Measurements from ENCODE around the gene RPL41. TPM values are rescaled to one million over a fixed set of nuclear protein-coding genes. Genes with fewer than 3 reads are reported as not detected.

RPL41 gene
- total and polyA plus RNA-seq, 10 of the 15 experiments (the other 5 are each of a cell fraction or from before 2014, with no cell fraction given): 4,144 to 19,112 (median 8,004) TPM

DNA sequence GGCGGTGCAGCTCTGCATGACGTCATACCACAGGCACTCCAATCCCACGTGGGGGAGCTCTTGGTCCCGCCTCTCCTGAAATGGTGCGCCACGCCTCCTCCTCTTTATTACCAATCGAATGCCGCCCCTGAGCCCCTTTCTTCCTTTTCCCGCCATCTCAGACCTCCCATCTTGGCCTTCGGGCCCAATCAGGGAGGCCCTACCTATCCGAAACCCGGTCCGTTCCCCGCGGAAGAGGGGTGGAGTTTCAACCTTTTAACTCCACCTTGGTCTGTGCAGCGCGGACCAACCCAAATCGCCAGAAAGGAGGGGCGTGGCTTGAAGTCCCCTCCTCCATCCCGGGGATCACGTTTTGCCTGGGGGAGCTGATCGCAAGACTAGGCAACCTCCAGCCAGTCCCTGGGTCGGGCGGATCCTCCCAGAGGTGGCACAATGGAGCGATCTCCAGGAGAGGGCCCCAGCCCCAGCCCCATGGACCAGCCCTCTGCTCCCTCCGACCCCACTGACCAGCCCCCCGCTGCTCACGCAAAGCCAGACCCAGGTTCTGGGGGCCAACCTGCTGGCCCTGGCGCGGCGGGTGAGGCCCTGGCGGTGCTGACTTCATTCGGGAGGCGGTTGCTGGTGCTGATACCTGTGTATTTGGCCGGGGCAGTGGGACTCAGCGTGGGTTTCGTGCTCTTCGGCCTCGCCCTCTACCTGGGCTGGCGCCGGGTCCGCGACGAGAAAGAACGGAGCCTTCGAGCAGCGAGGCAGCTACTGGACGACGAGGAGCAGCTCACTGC is 11.6 kb downstream of the RPL41 start, which contains the start of gene ESYT1 (continued):
- TF ChIP-seq, protein P1, sequence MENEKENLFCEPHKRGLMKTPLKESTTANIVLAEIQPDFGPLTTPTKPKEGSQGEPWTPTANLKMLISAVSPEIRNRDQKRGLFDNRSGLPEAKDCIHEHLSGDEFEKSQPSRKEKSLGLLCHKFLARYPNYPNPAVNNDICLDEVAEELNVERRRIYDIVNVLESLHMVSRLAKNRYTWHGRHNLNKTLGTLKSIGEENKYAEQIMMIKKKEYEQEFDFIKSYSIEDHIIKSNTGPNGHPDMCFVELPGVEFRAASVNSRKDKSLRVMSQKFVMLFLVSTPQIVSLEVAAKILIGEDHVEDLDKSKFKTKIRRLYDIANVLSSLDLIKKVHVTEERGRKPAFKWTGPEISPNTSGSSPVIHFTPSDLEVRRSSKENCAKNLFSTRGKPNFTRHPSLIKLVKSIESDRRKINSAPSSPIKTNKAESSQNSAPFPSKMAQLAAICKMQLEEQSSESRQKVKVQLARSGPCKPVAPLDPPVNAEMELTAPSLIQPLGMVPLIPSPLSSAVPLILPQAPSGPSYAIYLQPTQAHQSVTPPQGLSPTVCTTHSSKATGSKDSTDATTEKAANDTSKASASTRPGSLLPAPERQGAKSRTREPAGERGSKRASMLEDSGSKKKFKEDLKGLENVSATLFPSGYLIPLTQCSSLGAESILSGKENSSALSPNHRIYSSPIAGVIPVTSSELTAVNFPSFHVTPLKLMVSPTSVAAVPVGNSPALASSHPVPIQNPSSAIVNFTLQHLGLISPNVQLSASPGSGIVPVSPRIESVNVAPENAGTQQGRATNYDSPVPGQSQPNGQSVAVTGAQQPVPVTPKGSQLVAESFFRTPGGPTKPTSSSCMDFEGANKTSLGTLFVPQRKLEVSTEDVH (IDR thresholded peaks at IDR 0.05; ENCODE audit: low read depth, partially characterized antibody): peak; percentile 99
- peak; percentile 87 for TF ChIP-seq POLR2A (IDR thresholded peaks at IDR 0.05; ENCODE audit: low read depth, low read length)
- TF ChIP-seq PML (IDR thresholded peaks at IDR 0.05; ENCODE audit: low read length): no peak
- 0 out of 2 replicates have a peak, but pooled peaks have one; percentile 26 for TF ChIP-seq MTA2 (IDR thresholded peaks at IDR 0.05; ENCODE audit: low read depth)
- TF ChIP-seq, protein P2, sequence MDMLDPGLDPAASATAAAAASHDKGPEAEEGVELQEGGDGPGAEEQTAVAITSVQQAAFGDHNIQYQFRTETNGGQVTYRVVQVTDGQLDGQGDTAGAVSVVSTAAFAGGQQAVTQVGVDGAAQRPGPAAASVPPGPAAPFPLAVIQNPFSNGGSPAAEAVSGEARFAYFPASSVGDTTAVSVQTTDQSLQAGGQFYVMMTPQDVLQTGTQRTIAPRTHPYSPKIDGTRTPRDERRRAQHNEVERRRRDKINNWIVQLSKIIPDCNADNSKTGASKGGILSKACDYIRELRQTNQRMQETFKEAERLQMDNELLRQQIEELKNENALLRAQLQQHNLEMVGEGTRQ (IDR thresholded peaks at IDR 0.05; ENCODE audit: borderline replicate concordance, low read depth, low read length): peak; percentile 42
- peak; percentile 59; the same call in 1 of the 2 replicates for TF ChIP-seq GATAD2B (conservative IDR thresholded peaks at IDR 0.05; ENCODE audit: low read depth)
- TF ChIP-seq, protein P3, sequence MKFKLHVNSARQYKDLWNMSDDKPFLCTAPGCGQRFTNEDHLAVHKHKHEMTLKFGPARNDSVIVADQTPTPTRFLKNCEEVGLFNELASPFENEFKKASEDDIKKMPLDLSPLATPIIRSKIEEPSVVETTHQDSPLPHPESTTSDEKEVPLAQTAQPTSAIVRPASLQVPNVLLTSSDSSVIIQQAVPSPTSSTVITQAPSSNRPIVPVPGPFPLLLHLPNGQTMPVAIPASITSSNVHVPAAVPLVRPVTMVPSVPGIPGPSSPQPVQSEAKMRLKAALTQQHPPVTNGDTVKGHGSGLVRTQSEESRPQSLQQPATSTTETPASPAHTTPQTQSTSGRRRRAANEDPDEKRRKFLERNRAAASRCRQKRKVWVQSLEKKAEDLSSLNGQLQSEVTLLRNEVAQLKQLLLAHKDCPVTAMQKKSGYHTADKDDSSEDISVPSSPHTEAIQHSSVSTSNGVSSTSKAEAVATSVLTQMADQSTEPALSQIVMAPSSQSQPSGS (IDR thresholded peaks at IDR 0.05; ENCODE audit: low read length): peak; percentile 86
- no peak for TF ChIP-seq SUPT20H (IDR thresholded peaks at IDR 0.05; ENCODE audit: borderline replicate concordance, control insufficient read depth, low read depth, low read length)
- TF ChIP-seq NFYB (IDR thresholded peaks at IDR 0.05; ENCODE audit: insufficient read depth, low read depth, low read length): peak; percentile 88
- peak in 1 of 2 experiments; percentile 17; a peak in 1 of 4 replicates for TF ChIP-seq EP300 (IDR thresholded peaks at IDR 0.05; ENCODE audit: borderline replicate concordance in 1 of 2, control insufficient read depth in 1 of 2, low read depth in 2 of 2, low read length in 2 of 2)
- TF ChIP-seq SRF (IDR thresholded peaks at IDR 0.05; ENCODE audit: low read depth in 2 of 2, low read length in 2 of 2): 0 out of 4 replicates have a peak, but pooled peaks of 1 of the 2 experiments have one; percentile 67
- peak; percentile 85 for TF ChIP-seq CREM (IDR thresholded peaks at IDR 0.05; ENCODE audit: low read depth)
- TF ChIP-seq, protein P4, sequence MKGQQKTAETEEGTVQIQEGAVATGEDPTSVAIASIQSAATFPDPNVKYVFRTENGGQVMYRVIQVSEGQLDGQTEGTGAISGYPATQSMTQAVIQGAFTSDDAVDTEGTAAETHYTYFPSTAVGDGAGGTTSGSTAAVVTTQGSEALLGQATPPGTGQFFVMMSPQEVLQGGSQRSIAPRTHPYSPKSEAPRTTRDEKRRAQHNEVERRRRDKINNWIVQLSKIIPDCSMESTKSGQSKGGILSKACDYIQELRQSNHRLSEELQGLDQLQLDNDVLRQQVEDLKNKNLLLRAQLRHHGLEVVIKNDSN (IDR thresholded peaks at IDR 0.05; ENCODE audit: borderline replicate concordance, extremely low read length, insufficient read depth, low read depth, low read length): peak; percentile 75
- TF ChIP-seq IKZF2 (IDR thresholded peaks at IDR 0.05): no peak
- no peak for TF ChIP-seq TCF12 (IDR thresholded peaks at IDR 0.05; ENCODE audit: low read depth, low read length)
- TF ChIP-seq BRCA1 (IDR thresholded peaks at IDR 0.05; ENCODE audit: low read depth, low read length): no peak
- no peak for TF ChIP-seq CEBPB (IDR thresholded peaks at IDR 0.05; ENCODE audit: borderline replicate concordance in 1 of 2, low read depth in 2 of 2, low read length in 2 of 2)
- TF ChIP-seq SIN3A (IDR thresholded peaks at IDR 0.05; ENCODE audit: low read depth, low read length): peak; percentile 62; the same call in 1 of the 2 replicates
- TF ChIP-seq SREBF1 (IDR thresholded peaks at IDR 0.05; ENCODE audit: low read length): 0 out of 2 replicates have a peak, but pooled peaks have one; percentile 42
- TF ChIP-seq, protein P5, sequence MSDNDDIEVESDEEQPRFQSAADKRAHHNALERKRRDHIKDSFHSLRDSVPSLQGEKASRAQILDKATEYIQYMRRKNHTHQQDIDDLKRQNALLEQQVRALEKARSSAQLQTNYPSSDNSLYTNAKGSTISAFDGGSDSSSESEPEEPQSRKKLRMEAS (IDR thresholded peaks at IDR 0.05; ENCODE audit: low read depth, low read length): peak; percentile 81
- TF ChIP-seq LARP7 (IDR thresholded peaks at IDR 0.05): peak; percentile 59; the same call in 1 of the 2 replicates
- peak; percentile 55; the same call in 1 of the 2 replicates for TF ChIP-seq RB1 (IDR thresholded peaks at IDR 0.05; ENCODE audit: borderline replicate concordance)
- peak; percentile 48; the same call in 1 of the 2 replicates for TF ChIP-seq POLR2AphosphoS2 (IDR thresholded peaks at IDR 0.05; ENCODE audit: low read depth, low read length)
- TF ChIP-seq DPF2 (IDR thresholded peaks at IDR 0.05): peak; percentile 15; the same call in 1 of the 2 replicates
